ENCODE measurements around the gene LCN2. TPM values are rescaled to one million over a fixed set of nuclear protein-coding genes. Genes with fewer than 3 reads are reported as not detected.

Gene LCN2
- total RNA-seq, 1 experiment from 2014 or later, result 537 TPM

DNA sequence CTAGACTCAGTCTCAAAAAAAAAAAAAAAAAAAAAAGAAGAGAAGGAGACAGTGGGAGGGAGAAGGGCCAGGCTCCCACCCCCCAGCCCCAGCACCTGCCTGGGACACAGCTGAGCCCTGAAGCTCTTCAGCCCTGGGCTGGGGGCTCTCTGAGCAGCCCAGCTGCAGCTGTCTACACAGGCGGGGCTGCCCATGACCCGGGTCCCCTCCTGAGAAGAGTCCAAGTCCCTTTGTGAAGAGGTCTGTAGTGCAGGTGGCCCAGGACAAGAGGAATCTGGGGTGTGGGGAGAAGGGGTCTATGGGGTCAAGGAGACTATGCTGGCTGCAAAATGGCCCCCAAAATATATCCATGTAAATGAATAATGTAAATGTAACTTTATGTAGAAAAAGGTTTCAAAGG lies 6.7 kb upstream of the LCN2 start:
- ChIA-PET CTCF (interaction anchor here (0.6 to 0.7 kb wide), 2 partner anchors 98 to 268 kb away, joined by 4 to 7 read pairs; no protein-coding TSS in a partner anchor), POLR2A (ENCODE audit: unreplicated experiment) (interaction anchor here (0.7 kb wide), 1 partner anchor 18 kb away, joined by 15 read pairs; the partner anchor contains the start of gene BBLN)
- peak overlapping the region; percentile 72 for H3K4me2 ChIP-seq
- H3F3A ChIP-seq (ENCODE audit: insufficient read depth, low read depth), result peaks cover 51% of the 10 kb centered on the region
- no peaks in the 10 kb centered on the region for H4K20me1 ChIP-seq (ENCODE audit: insufficient read depth)
- H3K4me3 ChIP-seq, result no peak overlapping the region
- no peak for DNase-seq
- no peaks in the 10 kb centered on the region for H3K27me3 ChIP-seq (ENCODE audit: insufficient read depth, low read depth)
- intact Hi-C loops (cut with micrococcal nuclease; ENCODE audit: unreplicated experiment), result no loop called here
- H3K9me2 ChIP-seq (ENCODE audit: insufficient read depth), result no peaks in the 10 kb centered on the region
- H3K27ac ChIP-seq, result peak overlapping the region; percentile 87
- H3K79me2 ChIP-seq (ENCODE audit: low read depth), result peaks cover 16% of the 10 kb centered on the region; the same call in 1 of the 2 replicates
- H3K9me3 ChIP-seq (ENCODE audit: insufficient read depth, low read depth), result no peaks in the 10 kb centered on the region
- no peak overlapping the region for H2AFZ ChIP-seq
- no TSS peak for BruUV-seq (replicated peaks)
- TF ChIP-seq, protein P1, sequence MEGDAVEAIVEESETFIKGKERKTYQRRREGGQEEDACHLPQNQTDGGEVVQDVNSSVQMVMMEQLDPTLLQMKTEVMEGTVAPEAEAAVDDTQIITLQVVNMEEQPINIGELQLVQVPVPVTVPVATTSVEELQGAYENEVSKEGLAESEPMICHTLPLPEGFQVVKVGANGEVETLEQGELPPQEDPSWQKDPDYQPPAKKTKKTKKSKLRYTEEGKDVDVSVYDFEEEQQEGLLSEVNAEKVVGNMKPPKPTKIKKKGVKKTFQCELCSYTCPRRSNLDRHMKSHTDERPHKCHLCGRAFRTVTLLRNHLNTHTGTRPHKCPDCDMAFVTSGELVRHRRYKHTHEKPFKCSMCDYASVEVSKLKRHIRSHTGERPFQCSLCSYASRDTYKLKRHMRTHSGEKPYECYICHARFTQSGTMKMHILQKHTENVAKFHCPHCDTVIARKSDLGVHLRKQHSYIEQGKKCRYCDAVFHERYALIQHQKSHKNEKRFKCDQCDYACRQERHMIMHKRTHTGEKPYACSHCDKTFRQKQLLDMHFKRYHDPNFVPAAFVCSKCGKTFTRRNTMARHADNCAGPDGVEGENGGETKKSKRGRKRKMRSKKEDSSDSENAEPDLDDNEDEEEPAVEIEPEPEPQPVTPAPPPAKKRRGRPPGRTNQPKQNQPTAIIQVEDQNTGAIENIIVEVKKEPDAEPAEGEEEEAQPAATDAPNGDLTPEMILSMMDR (conservative IDR thresholded peaks at IDR 0.05), result no peak
- no peak for TF ChIP-seq EZH2 (IDR thresholded peaks at IDR 0.05; ENCODE audit: low read depth)
- H3K4me1 ChIP-seq (replicated peaks; ENCODE audit: insufficient read depth), result peaks cover 68% of the 10 kb centered on the region
- H3K36me3 ChIP-seq (ENCODE audit: low read depth), result no peaks in the 10 kb centered on the region

- no peak for TF ChIP-seq EZH2 (IDR thresholded peaks at IDR 0.05; ENCODE audit: low read depth)
- TF ChIP-seq, protein P1 (conservative IDR thresholded peaks at IDR 0.05), result no peak
- peak overlapping the region; percentile 87 for H3K27ac ChIP-seq
- intact Hi-C loops (cut with micrococcal nuclease; ENCODE audit: unreplicated experiment), result no loop called here
- H3K79me2 ChIP-seq (ENCODE audit: low read depth), result peaks cover 25% of the 10 kb centered on the region; the same call in 1 of the 2 replicates
- no peaks in the 10 kb centered on the region for H3K36me3 ChIP-seq (ENCODE audit: low read depth)
- peaks cover 59% of the 10 kb centered on the region for H3F3A ChIP-seq (ENCODE audit: insufficient read depth, low read depth)
- no peak overlapping the region for H3K4me3 ChIP-seq
- H2AFZ ChIP-seq, result no peak overlapping the region
- H3K9me2 ChIP-seq (ENCODE audit: insufficient read depth), result no peaks in the 10 kb centered on the region
- no TSS peak for BruUV-seq (replicated peaks)
- H3K4me1 ChIP-seq (replicated peaks; ENCODE audit: insufficient read depth), result peaks cover 73% of the 10 kb centered on the region
- H3K9me3 ChIP-seq (ENCODE audit: insufficient read depth, low read depth), result no peaks in the 10 kb centered on the region
- ChIA-PET CTCF (interaction anchor here (0.7 kb wide), 1 partner anchor 151 kb away, joined by 5 read pairs; no protein-coding TSS in a partner anchor), POLR2A (ENCODE audit: unreplicated experiment) (no interaction called here)
- peak; percentile 50 to 69 for DNase-seq
- H3K4me2 ChIP-seq, result peak overlapping the region; percentile 72
- no peaks in the 10 kb centered on the region for H4K20me1 ChIP-seq (ENCODE audit: insufficient read depth)
- H3K27me3 ChIP-seq (ENCODE audit: insufficient read depth, low read depth), result no peaks in the 10 kb centered on the region
These were observed 5.6 kb upstream of the LCN2 start for GRCh38 chr9:128143525-128144238.

DNA sequence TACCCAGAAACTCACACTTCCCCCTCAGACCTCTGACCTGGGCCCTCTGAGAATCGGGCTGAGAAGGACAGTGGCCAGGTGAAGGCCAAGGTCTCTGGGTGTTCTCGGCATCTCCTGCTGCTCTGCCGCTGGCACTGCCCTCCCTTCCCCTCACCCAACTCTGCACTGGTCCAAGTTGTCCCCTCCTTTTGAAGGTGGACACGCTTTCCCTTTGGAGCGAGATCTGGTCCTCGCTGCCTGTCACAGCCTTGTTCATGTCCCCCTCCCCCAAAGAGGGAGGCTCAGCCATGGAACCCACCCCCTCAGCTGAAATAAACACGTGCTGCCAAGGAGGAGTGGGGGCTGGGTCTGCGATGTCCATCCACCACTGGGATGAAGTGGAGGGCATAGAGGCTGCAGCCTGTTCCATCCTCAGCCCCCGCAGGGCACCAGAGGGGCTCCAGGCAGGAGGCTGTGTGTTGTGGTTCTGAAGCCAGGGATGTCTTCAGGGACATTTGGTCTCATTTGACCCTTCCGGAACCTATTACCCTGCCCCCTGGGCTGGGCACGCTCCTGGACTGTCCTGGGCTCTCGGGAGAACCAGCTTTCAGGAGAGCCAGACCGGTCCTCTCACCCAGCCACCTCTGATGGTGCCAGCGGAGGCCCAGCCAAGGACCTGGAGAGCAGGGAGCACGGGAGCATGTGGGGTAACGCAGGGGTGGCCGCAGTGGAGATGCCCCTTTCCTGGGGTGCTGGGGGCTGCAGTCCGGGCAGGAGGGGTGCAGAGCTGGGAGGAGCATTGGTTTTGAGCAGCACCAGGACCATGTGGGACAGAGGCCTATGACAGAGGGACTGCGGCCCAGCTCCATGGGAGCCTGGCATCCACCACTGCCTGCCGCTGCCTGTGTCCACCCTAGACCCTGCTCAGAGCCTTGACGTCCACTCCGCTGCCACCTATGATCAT lies 4.7 kb upstream of the LCN2 start:
- Histone ChIP-seq H3K4me1 (replicated peaks; ENCODE audit: insufficient read depth) (peaks cover 74% of the 10 kb centered on the region), H3K36me3 (ENCODE audit: low read depth) (no peaks in the 10 kb centered on the region), H3F3A (ENCODE audit: insufficient read depth, low read depth) (peaks cover 65% of the 10 kb centered on the region), H3K9me2 (ENCODE audit: insufficient read depth) (no peaks in the 10 kb centered on the region), H2AFZ (no peak overlapping the region), H3K79me2 (ENCODE audit: low read depth) (peaks cover 27% of the 10 kb centered on the region; the same call in 1 of the 2 replicates), H3K27ac (peak overlapping the region; percentile 87), H3K9me3 (ENCODE audit: insufficient read depth, low read depth) (no peaks in the 10 kb centered on the region), H3K27me3 (ENCODE audit: insufficient read depth, low read depth) (no peaks in the 10 kb centered on the region), H3K4me2 (peak overlapping the region; percentile 72), H4K20me1 (ENCODE audit: insufficient read depth) (no peaks in the 10 kb centered on the region), H3K4me3 (no peak overlapping the region)
- intact Hi-C loops (cut with micrococcal nuclease; ENCODE audit: unreplicated experiment), result loop anchor here (5.0 kb wide), 1 partner anchor 48 kb away; the partner anchor contains the start of gene CIZ1
- DNase-seq, result no peak
- ChIA-PET POLR2A (ENCODE audit: unreplicated experiment) (interaction anchor here (0.6 kb wide), 1 partner anchor 16 kb away, joined by 3 read pairs; no protein-coding TSS in a partner anchor), CTCF (interaction anchor here (0.5 kb wide), 1 partner anchor 25 kb away, joined by 3 read pairs; no protein-coding TSS in a partner anchor)
- BruUV-seq (replicated peaks), result TSS peak; percentile 16
- no peak for TF ChIP-seq EZH2 (IDR thresholded peaks at IDR 0.05; ENCODE audit: low read depth)
- TF ChIP-seq, protein P1 (conservative IDR thresholded peaks at IDR 0.05), result no peak

Data from PC-9 (cell line).